HG02981 (cell line): ENCODE data around the gene KDSR.

Experiments used
- ATAC-seq: cut with Tn5 transposase; IDR thresholded peaks from one replicate; pipeline ENCODE4 v1.9.1; 2021; ENCODE audit warnings: mild to moderate bottlenecking, moderate library complexity; ENCODE audit not compliant: unreplicated experiment

The KDSR gene

GRCh38 chr18:63322206-63322605 lies 44.8 kb downstream of the KDSR start:
- no peak for ATAC-seq

GRCh38 chr18:63321291-63321690 lies 45.7 kb downstream of the KDSR start:
- ATAC-seq: no peak

- ATAC-seq: no peak
Observed at GRCh38 chr18:63320975-63321265, 46.1 kb downstream of the KDSR start.

- ATAC-seq: peak; percentile 55
Observed at GRCh38 chr18:63320123-63320974, 46.7 kb downstream of the KDSR start.

- ATAC-seq: peak; percentile 9
Observed at GRCh38 chr18:63319383-63320122, 47.5 kb downstream of the KDSR start, which contains the start of gene BCL2. Gene BCL2, minus strand, starts transcription at chr18:63319769.

GRCh38 chr18:63318889-63319382 lies 48.1 kb downstream of the KDSR start:
- no peak for ATAC-seq

- ATAC-seq: peak; percentile 56
Observed at GRCh38 chr18:63317982-63318888, 48.8 kb downstream of the KDSR start.

GRCh38 chr18:63317556-63317946 lies 49.5 kb downstream of the KDSR start:
- no peak for ATAC-seq

- no peak for ATAC-seq
Observed at GRCh38 chr18:63316612-63317555, 50.1 kb downstream of the KDSR start.

GRCh38 chr18:63315876-63316275 lies 51.1 kb downstream of the KDSR start:
- ATAC-seq: no peak

- ATAC-seq: no peak
Observed at GRCh38 chr18:63315131-63315662, 51.8 kb downstream of the KDSR start.

GRCh38 chr18:63314062-63314790 lies 52.8 kb downstream of the KDSR start:
- ATAC-seq: no peak

GRCh38 chr18:63313396-63313917 lies 53.5 kb downstream of the KDSR start:
- ATAC-seq: no peak

- ATAC-seq: peak; percentile 41
Observed at GRCh38 chr18:63312737-63313395, 54.1 kb downstream of the KDSR start.

GRCh38 chr18:63312019-63312409 lies 55.0 kb downstream of the KDSR start:
- no peak for ATAC-seq

- ATAC-seq: peak; percentile 74
Observed at GRCh38 chr18:63311118-63312018, 55.6 kb downstream of the KDSR start.

GRCh38 chr18:63309422-63309821 lies 57.6 kb downstream of the KDSR start:
- ATAC-seq: no peak
